GM12865 (cell line): ENCODE measurements around the gene LRP10.

Source experiments
- DNase-seq: peaks from one replicate; pipeline ENCODE4 v3.0.0; 2010; ENCODE audit warnings: low read depth
- H3K4me3 ChIP-seq: 2 replicates; pipeline ENCODE4 v1.5.1; 2011; ENCODE audit warnings: mild to moderate bottlenecking, low read depth, low read length, control low read depth
- TF ChIP-seq, protein P1 (sequence below): IDR thresholded peaks from 2 replicates; pipeline ENCODE4 v1.5.1; 2011; ENCODE audit warnings: low read length, control low read depth, low read depth, inconsistent platforms; ENCODE audit not compliant: insufficient read depth; ENCODE audit errors: missing control alignments

The LRP10 gene

GRCh38 chr14:22887260-22887989 is 15.9 kb downstream of the LRP10 start:
- peak; percentile 96 for DNase-seq
- H3K4me3 ChIP-seq = peak overlapping the region; percentile 76
- TF ChIP-seq, protein P1, sequence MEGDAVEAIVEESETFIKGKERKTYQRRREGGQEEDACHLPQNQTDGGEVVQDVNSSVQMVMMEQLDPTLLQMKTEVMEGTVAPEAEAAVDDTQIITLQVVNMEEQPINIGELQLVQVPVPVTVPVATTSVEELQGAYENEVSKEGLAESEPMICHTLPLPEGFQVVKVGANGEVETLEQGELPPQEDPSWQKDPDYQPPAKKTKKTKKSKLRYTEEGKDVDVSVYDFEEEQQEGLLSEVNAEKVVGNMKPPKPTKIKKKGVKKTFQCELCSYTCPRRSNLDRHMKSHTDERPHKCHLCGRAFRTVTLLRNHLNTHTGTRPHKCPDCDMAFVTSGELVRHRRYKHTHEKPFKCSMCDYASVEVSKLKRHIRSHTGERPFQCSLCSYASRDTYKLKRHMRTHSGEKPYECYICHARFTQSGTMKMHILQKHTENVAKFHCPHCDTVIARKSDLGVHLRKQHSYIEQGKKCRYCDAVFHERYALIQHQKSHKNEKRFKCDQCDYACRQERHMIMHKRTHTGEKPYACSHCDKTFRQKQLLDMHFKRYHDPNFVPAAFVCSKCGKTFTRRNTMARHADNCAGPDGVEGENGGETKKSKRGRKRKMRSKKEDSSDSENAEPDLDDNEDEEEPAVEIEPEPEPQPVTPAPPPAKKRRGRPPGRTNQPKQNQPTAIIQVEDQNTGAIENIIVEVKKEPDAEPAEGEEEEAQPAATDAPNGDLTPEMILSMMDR = no peak

DNA sequence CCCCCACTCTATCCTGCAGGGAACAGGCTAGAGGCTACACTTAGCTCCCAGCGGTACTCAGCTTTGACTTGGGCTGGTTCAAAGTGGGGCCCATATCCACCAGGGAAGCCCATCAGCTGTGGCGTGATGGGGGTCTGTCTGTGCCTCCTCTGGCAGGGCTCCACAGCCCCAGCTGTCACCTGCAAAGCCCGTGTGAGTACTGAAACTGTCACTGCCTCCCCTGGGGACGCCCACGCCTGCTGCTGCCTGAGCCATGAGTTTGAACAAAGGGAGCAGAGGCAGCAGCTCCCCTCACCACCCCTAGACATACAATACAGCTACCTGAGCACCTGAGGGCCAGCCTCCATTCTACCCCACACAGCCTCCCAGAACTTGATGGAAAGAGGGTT is 16.4 kb downstream of the LRP10 start:
- H3K4me3 ChIP-seq = peak overlapping the region; percentile 76
- TF ChIP-seq, protein P1 = no peak
- DNase-seq = peak; percentile 87

DNA sequence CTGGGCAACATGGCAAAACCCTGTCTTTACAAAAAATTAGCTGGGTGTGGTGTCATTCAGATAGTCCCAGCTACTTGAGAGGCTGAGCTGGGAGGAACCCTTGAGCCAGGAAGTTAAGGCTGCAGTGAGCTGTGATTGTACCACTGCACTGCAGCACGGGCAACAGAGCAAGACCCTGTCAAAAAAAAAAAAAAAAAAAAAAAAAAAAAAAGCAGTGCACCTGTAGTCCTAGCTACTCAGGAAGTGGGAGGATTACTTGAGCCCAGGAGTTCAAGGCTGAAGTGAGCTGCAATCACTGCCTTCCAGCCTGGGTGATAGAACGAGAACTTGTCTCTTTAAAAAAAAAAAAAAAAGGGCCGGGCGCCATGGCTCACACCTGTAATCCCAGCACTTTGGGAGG is 17.1 kb downstream of the LRP10 start:
- peak overlapping the region; percentile 76 for H3K4me3 ChIP-seq
- peak; percentile 86 for DNase-seq

GRCh38 chr14:22890416-22890815 is 18.9 kb downstream of the LRP10 start:
- DNase-seq = no peak
- TF ChIP-seq, protein P1 = no peak
- H3K4me3 ChIP-seq = no peak overlapping the region

More for the DNA sequence above, 17.1 kb downstream of the LRP10 start:
- TF ChIP-seq, protein P1 = no peak

GRCh38 chr14:22892488-22892887 is 20.9 kb downstream of the LRP10 start:
- TF ChIP-seq, protein P1 = no peak
- DNase-seq = no peak

GRCh38 chr14:22893706-22894105 is 22.2 kb downstream of the LRP10 start:
- no peak for DNase-seq
- TF ChIP-seq, protein P1 = no peak
- no peak overlapping the region for H3K4me3 ChIP-seq

More at GRCh38 chr14:22892488-22892887, 20.9 kb downstream of the LRP10 start:
- H3K4me3 ChIP-seq = no peak overlapping the region

GRCh38 chr14:22895402-22895801 is 23.9 kb downstream of the LRP10 start:
- H3K4me3 ChIP-seq = no peak overlapping the region
- TF ChIP-seq, protein P1 = no peak
- no peak for DNase-seq
